Left lung (tissue), 10 donors: ENCODE data around the gene NUDT3. TPM values are rescaled to one million over a fixed set of nuclear protein-coding genes. Genes with fewer than 3 reads are reported as not detected.
"Not testable (repeated sequence)": the region's sequence is repeated elsewhere in the genome, so short reads cannot be mapped to it uniquely, and the experiment has no call there.

Source experiments
- ATAC-seq: fragments of 200-7000 bp; cut with Tn5 transposase; one replicate; pipeline ENCODE4 v1.9.1; 2020; ENCODE audit warnings: moderate library complexity
- DNase-seq, 4 donors: peaks; one replicate each; pipeline ENCODE4 v3.0.0-alpha.2; 2013 to 2020
- H3K27ac ChIP-seq, 2 donors: fragments of 200-600 bp; sonication (generic) in 1 of 2; one replicate each; pipeline versions ENCODE4 v1.5.0 to v1.8.0; 2020 to 2021
- H3K27me3 ChIP-seq, 2 donors: fragments of 200-600 bp; sonication (generic) in 1 of 2; one replicate each; pipeline versions ENCODE4 v1.5.0 to v1.8.0; 2020 to 2021
- H3K36me3 ChIP-seq, 2 donors: fragments of 200-600 bp; sonication (generic) in 1 of 2; one replicate each; pipeline versions ENCODE4 v1.5.0 to v1.8.0; 2020 to 2021
- H3K4me1 ChIP-seq, 2 donors: fragments of 200-600 bp; one replicate each; pipeline ENCODE4 v1.8.0; 2021
- H3K4me3 ChIP-seq, 2 donors: fragments of 200-600 bp; sonication (generic) in 1 of 2; one replicate each; pipeline versions ENCODE4 v1.5.0 to v1.8.0; 2020 to 2021; ENCODE audit warnings: mild to moderate bottlenecking in 1 of 2
- H3K9me3 ChIP-seq, 2 donors: fragments of 200-600 bp; sonication (generic) in 1 of 2; one replicate each; pipeline versions ENCODE4 v1.5.0 to v1.8.0; 2020 to 2021
- intact Hi-C, 2 donors: fragments of 100-400 bp; cut with DNase I; formaldehyde crosslinking; loops; one replicate each; pipeline versions ENCODE4 v1.11.2 to v1.14.2; 2022
- polyA plus RNA-seq, 6 donors: library from polyadenylated mRNA; unstranded; fragments of 120-200 nt; gene quantifications; one replicate each; pipeline ENCODE4 v1.2.1, GENCODE V29; 2013; ENCODE audit not compliant: insufficient read length in 6 of 6
- total RNA-seq, 2 donors: library from RNA; stranded (reverse); fragmentation: NEBNext Ultra II Directional; extraction: Animal tissue kit (Norgen Biotek cat#: 25700); gene quantifications; one replicate each; pipeline ENCODE4 v1.2.1, GENCODE V29; 2021
- TF ChIP-seq, protein P1 (sequence below), 2 donors: fragments of 200-600 bp; sonication (generic) in 1 of 2; IDR thresholded peaks; one replicate each; pipeline versions ENCODE4 v1.5.0 to v1.8.0; 2021; ENCODE audit warnings: antibody characterized with exemption in 2 of 2
- donor health status: DM: no; HTN: yes; CAD: no.
- donor health status: DM: no; HTN: no; CAD: no.

NUDT3 gene
- total and polyA plus RNA-seq, 8 donors, result 10.5 to 27.9 (median 14.9) TPM

DNA sequence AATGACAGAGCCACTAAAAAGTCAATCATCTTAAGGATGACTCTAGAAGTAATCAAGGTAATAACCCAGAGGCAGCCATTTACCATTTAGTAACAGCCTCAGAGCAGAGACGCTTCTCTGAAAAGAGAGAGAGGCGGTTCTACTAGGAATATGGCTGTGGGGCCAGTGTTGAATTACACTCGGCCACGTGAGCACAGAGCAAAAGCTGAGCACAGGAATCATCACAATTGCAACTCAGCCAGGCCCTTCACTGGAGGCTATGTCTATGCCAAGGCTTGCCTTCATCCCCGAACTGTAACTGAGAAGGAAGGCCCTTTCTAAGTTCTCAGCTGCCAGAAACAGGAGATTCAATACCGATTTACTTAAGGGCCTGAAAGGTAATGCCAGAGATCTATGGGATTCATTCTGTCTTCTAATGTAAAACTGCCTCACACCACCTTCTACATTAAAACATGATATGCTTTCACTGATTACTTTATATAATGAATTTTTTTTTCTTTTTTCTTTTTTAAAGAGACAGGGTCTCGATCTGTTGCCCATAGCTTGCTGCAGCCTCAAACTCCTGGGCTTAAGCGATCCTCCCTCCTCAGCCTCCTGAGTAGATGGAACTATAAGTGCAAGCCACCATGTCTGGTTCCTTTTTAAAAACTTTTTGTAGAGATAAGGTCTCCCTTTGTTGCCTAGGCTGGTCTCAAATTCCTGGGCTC, 67.6 kb downstream of the NUDT3 start:
- Histone ChIP-seq H3K4me3 (no peak overlapping the region), H3K27me3 (no peaks in the 10 kb centered on the region), H3K4me1 (no peaks in the 10 kb centered on the region), H3K9me3 (no peaks in the 10 kb centered on the region), H3K27ac (peak overlapping the region in 1 of 2 donors; percentile 42), H3K36me3 (peaks cover 0 to 11% of the 10 kb centered on the region in 2 donors)
- intact Hi-C loops, result no loop called here
- DNase-seq (peak in 1 of 4 donors; percentile 72), ATAC-seq (peak; percentile 65)
- TF ChIP-seq, protein P1, sequence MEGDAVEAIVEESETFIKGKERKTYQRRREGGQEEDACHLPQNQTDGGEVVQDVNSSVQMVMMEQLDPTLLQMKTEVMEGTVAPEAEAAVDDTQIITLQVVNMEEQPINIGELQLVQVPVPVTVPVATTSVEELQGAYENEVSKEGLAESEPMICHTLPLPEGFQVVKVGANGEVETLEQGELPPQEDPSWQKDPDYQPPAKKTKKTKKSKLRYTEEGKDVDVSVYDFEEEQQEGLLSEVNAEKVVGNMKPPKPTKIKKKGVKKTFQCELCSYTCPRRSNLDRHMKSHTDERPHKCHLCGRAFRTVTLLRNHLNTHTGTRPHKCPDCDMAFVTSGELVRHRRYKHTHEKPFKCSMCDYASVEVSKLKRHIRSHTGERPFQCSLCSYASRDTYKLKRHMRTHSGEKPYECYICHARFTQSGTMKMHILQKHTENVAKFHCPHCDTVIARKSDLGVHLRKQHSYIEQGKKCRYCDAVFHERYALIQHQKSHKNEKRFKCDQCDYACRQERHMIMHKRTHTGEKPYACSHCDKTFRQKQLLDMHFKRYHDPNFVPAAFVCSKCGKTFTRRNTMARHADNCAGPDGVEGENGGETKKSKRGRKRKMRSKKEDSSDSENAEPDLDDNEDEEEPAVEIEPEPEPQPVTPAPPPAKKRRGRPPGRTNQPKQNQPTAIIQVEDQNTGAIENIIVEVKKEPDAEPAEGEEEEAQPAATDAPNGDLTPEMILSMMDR (IDR thresholded peaks at IDR 0.05), result no peak

DNA sequence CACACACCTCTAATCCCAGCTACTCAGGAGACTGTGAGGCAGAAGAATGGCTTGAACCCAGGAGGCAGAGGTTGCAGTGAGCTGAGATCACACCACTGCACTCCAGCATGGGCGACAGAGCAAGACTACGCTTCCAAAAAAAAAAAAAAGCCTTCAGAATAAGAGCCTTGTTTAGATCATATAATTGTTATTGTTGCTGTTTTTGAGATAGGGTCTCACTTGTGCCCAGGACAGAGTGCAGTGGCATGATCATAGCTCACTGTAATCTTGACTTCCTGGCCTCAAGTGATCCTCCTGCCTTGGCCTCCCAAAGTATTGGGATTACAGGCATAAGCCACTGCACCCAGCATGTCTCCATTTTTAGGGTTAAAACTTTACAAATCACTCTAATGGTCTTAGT, 68.2 kb downstream of the NUDT3 start:
- peak overlapping the region in 1 of 2 donors; percentile 6 for H3K27ac ChIP-seq
- DNase-seq, intact Hi-C loops: not testable (repeated sequence)

DNA sequence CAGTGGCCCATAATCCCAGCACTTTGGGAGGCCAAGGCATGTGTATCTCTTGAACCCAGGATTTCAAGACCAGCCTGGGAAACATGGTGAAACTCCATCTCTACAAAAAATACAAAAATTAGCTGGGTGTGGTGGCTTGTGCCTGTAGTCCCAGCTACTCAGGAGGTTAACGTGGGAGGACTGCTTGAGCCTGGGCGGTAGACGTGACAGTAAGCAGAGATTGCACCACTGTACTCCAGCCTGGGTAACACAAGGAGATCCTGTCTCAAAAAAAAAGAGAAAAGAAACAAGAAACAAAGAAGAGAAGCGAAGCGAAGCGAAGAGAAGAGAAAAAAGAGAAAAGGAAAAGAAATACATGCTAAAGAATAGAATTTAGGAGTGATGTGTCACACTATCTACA, 69.2 kb downstream of the NUDT3 start:
- intact Hi-C loops, result no loop called here
- H3K4me3 ChIP-seq, result no peak overlapping the region
- DNase-seq, result no peak
- H3K9me3 ChIP-seq, result no peaks in the 10 kb centered on the region
- TF ChIP-seq, protein P1 (IDR thresholded peaks at IDR 0.05), result no peak
- no peaks in the 10 kb centered on the region for H3K27me3 ChIP-seq
- ATAC-seq, result no peak
- no peak overlapping the region for H3K27ac ChIP-seq
- peaks cover 0 to 11% of the 10 kb centered on the region in 2 donors for H3K36me3 ChIP-seq
- H3K4me1 ChIP-seq, result peaks cover 0 to 9% of the 10 kb centered on the region in 2 donors

More for the DNA sequence above, 68.2 kb downstream of the NUDT3 start:
- H3K4me3 ChIP-seq, H3K4me1 ChIP-seq, H3K27me3 ChIP-seq, H3K9me3 ChIP-seq, ATAC-seq: not testable (repeated sequence)
- peaks cover 0 to 11% of the 10 kb centered on the region in 2 donors for H3K36me3 ChIP-seq

DNA sequence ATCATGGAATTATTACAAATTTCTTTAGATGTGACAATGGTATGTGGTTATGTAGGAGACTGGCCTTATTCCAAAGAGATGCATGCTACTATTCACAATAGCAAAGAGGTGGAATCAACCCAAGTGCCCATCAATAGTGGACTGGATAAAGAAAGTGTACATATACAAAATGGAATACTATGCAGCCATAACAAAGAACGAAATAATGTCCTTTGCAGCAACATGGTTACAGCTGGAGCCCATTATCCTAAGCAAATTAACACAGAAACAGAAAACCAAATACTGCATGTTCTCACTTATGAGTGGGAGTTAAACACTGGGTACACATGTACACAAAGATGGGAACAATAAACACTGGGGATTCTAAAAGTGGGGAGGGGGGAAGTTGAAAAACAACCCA, 69.7 kb downstream of the NUDT3 start:
- Histone ChIP-seq H3K4me1 (peaks cover 0 to 14% of the 10 kb centered on the region in 2 donors), H3K4me3 (no peak overlapping the region), H3K27ac (no peak overlapping the region), H3K36me3 (peaks cover 0 to 9% of the 10 kb centered on the region in 2 donors), H3K27me3 (no peaks in the 10 kb centered on the region), H3K9me3 (no peaks in the 10 kb centered on the region)
- intact Hi-C loops, result no loop called here
- DNase-seq (no peak), ATAC-seq (no peak)
- TF ChIP-seq, protein P1 (IDR thresholded peaks at IDR 0.05), result no peak

DNA sequence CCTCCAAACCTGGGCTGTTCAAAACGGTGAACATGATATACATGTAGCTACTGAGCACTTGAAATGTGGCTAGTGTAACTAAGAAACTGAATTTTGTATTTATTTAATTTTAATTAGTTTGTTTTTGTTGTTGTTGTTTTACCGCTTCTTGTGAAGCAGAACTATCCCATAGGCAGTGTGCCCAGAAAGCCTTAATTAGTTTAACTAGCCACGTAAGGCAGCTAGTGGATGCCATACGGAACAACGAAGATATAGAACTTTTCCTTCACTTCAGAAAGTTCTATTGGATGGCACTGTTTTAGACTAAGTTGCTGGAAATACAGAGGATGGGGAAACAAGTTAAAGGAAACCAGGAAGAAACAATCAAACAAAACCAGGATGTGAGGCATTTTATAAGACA, 70.6 kb downstream of the NUDT3 start:
- no peak for ATAC-seq
- peaks cover 0 to under 1% of the 10 kb centered on the region in 2 donors for H3K36me3 ChIP-seq
- intact Hi-C loops, result no loop called here

More for the DNA sequence above, 70.6 kb downstream of the NUDT3 start:
- TF ChIP-seq, protein P1 (IDR thresholded peaks at IDR 0.05), result no peak
- Histone ChIP-seq H3K27me3 (no peaks in the 10 kb centered on the region), H3K27ac (no peak overlapping the region), H3K9me3 (no peaks in the 10 kb centered on the region), H3K4me1 (peaks cover 0 to 19% of the 10 kb centered on the region in 2 donors), H3K4me3 (no peak overlapping the region)
- no peak for DNase-seq
